Mesendoderm (in vitro differentiated cells): Measurements from ENCODE around the gene DMRT1. TPM values are rescaled to one million over a fixed set of nuclear protein-coding genes. Genes with fewer than 3 reads are reported as not detected.

ENCODE experiments used
- DNase-seq: peaks from one replicate; pipeline ENCODE4 v3.0.0; 2013
- H2AK5ac ChIP-seq: 2 replicates; pipeline ENCODE4 v1.6.1; 2013; ENCODE audit warnings: low read length, inconsistent platforms
- H2BK120ac ChIP-seq: 2 replicates; pipeline ENCODE4 v1.6.1; 2013; ENCODE audit warnings: low read depth, mild to moderate bottlenecking, low read length, moderate library complexity, mixed read lengths
- H2BK15ac ChIP-seq: replicated peaks from 2 replicates; pipeline ENCODE4 v1.6.1; 2013; ENCODE audit warnings: low read depth, mild to moderate bottlenecking, moderate library complexity
- H2BK5ac ChIP-seq: 2 replicates; pipeline ENCODE4 v1.6.1; 2013; ENCODE audit warnings: low read length, inconsistent platforms
- H3K18ac ChIP-seq: 2 replicates; pipeline ENCODE4 v1.6.1; 2013; ENCODE audit warnings: mild to moderate bottlenecking, low read length, mixed read lengths
- H3K23ac ChIP-seq: one replicate; pipeline ENCODE4 v1.6.1; 2013; ENCODE audit warnings: low read length
- H3K27ac ChIP-seq: 2 replicates; pipeline ENCODE4 v1.5.1; 2013; ENCODE audit warnings: low read depth, mild to moderate bottlenecking, inconsistent platforms, low read length, moderate library complexity
- H3K27me3 ChIP-seq: 2 replicates; pipeline ENCODE4 v1.6.1; 2013; ENCODE audit warnings: low read length, control low read depth, mild to moderate bottlenecking, inconsistent platforms; ENCODE audit not compliant: insufficient read depth, poor library complexity
- H3K36me3 ChIP-seq: 2 replicates; pipeline ENCODE4 v1.6.1; 2013; ENCODE audit warnings: low read length, inconsistent platforms; ENCODE audit not compliant: control insufficient read depth, insufficient read depth
- H3K4ac ChIP-seq: one replicate; pipeline ENCODE4 v1.6.1; 2013; ENCODE audit warnings: low read depth, mild to moderate bottlenecking, low read length, moderate library complexity
- H3K4me1 ChIP-seq: 2 replicates; pipeline ENCODE4 v1.6.1; 2013; ENCODE audit warnings: low read depth, low read length, inconsistent platforms; ENCODE audit not compliant: control insufficient read depth
- H3K4me2 ChIP-seq: 2 replicates; pipeline ENCODE4 v1.6.1; 2013; ENCODE audit warnings: low read length
- H3K4me3 ChIP-seq: 2 replicates; pipeline ENCODE4 v1.5.1; 2013; ENCODE audit warnings: mild to moderate bottlenecking, low read length
- H3K56ac ChIP-seq: one replicate; pipeline ENCODE4 v1.6.1; 2013; ENCODE audit warnings: low read length
- H3K79me1 ChIP-seq: 2 replicates; pipeline ENCODE4 v1.6.1; 2013; ENCODE audit warnings: low read length, inconsistent platforms
- H3K79me2 ChIP-seq: 2 replicates; pipeline ENCODE4 v1.6.1; 2013; ENCODE audit warnings: mild to moderate bottlenecking, low read length; ENCODE audit not compliant: control insufficient read depth, insufficient read depth
- H3K9ac ChIP-seq: 2 replicates; pipeline ENCODE4 v1.6.1; 2013; ENCODE audit warnings: low read length, inconsistent platforms
- H4K5ac ChIP-seq: one replicate; pipeline ENCODE4 v1.6.1; 2013; ENCODE audit warnings: low read length
- H4K8ac ChIP-seq: one replicate; pipeline ENCODE4 v1.6.1; 2013; ENCODE audit warnings: low read depth, mild to moderate bottlenecking, control low read depth, low read length, moderate library complexity
- WGBS: extraction: QIAGEN DNeasy Blood & Tissue Kit; methylation state at CpG from one replicate; pipeline ENCODE4 v1.1.7; 2013; ENCODE audit warnings: low lambda C conversion rate, missing lambda C conversion rate; ENCODE audit not compliant: insufficient coverage; ENCODE audit errors: extremely low coverage; 5-methylcytosine and 5-hydroxymethylcytosine counted together
- polyA plus RNA-seq, 2 experiments: library from polyadenylated mRNA; stranded (reverse); fragments of 200-250 nt; gene quantifications; one replicate each; pipeline ENCODE4 v1.2.3, GENCODE V29; 2013

Gene DMRT1
- 0.81 TPM for polyA plus RNA-seq (2013, experiment 1 of 2)
- 0.99 TPM for polyA plus RNA-seq (2013, experiment 2 of 2)

- Histone ChIP-seq H2BK5ac (no peak within 1 kb of the TSS), H2BK120ac (no peak within 1 kb of the TSS), H3K27me3 (peaks cover 27% of the 10 kb centered on the region), H3K23ac (no peak within 1 kb of the TSS), H2BK15ac (no peak within 1 kb of the TSS), H3K79me1 (no peaks in the 10 kb centered on the region), H3K4me2 (peak within 1 kb of the TSS; percentile 38), H4K8ac (no peak within 1 kb of the TSS), H3K27ac (no peak within 1 kb of the TSS), H3K9ac (no peak within 1 kb of the TSS), H3K56ac (no peak within 1 kb of the TSS), H3K79me2 (no peaks in the 10 kb centered on the region), H3K4ac (no peak within 1 kb of the TSS), H3K18ac (no peak within 1 kb of the TSS), H3K4me3 (no peak within 1 kb of the TSS), H4K5ac (no peak within 1 kb of the TSS), H2AK5ac (no peak within 1 kb of the TSS), H3K4me1 (no peaks in the 10 kb centered on the region), H3K36me3 (no peaks in the 10 kb centered on the region)
- WGBS, result no CpG with 5 or more reads among the region's 84 CpGs
- DNase-seq, result peak; percentile 51
Measured at GRCh38 chr9:841371-842209, at the start of gene DMRT1. DMRT1 (plus strand) TSS chr9:841697; CDS start chr9:841839, 142 bp downstream.

GRCh38 chr9:792331-793260 lies 48.9 kb upstream of the DMRT1 start:
- H3K4me3 ChIP-seq, result no peak overlapping the region
- no peak overlapping the region for H3K4me2 ChIP-seq
- no peak overlapping the region for H3K18ac ChIP-seq
- H2BK5ac ChIP-seq, result no peak overlapping the region
- DNase-seq, result no peak
- H3K4me1 ChIP-seq, result no peaks in the 10 kb centered on the region
- no CpG with 5 or more reads among the region's 15 CpGs for WGBS
- H3K9ac ChIP-seq, result no peak overlapping the region
- H3K79me1 ChIP-seq, result no peaks in the 10 kb centered on the region
- H4K8ac ChIP-seq, result no peak overlapping the region
- no peak overlapping the region for H3K23ac ChIP-seq
- H4K5ac ChIP-seq, result no peak overlapping the region
- H3K27ac ChIP-seq, result no peak overlapping the region
- no peaks in the 10 kb centered on the region for H3K36me3 ChIP-seq
- no peak overlapping the region for H2AK5ac ChIP-seq
- no peak overlapping the region for H3K4ac ChIP-seq
- H2BK120ac ChIP-seq, result no peak overlapping the region
- no peaks in the 10 kb centered on the region for H3K79me2 ChIP-seq
- no peak overlapping the region for H2BK15ac ChIP-seq
- H3K56ac ChIP-seq, result no peak overlapping the region
- H3K27me3 ChIP-seq, result no peaks in the 10 kb centered on the region

- Histone ChIP-seq H3K56ac (no peak overlapping the region), H3K79me2 (no peaks in the 10 kb centered on the region), H3K9ac (no peak overlapping the region), H3K36me3 (no peaks in the 10 kb centered on the region), H3K4me1 (no peaks in the 10 kb centered on the region), H3K27me3 (no peaks in the 10 kb centered on the region), H2BK15ac (no peak overlapping the region), H3K27ac (no peak overlapping the region), H3K4me2 (no peak overlapping the region), H3K23ac (no peak overlapping the region), H4K5ac (no peak overlapping the region), H2BK120ac (no peak overlapping the region), H3K4me3 (no peak overlapping the region), H2AK5ac (no peak overlapping the region), H3K79me1 (no peaks in the 10 kb centered on the region), H3K18ac (no peak overlapping the region), H4K8ac (no peak overlapping the region), H2BK5ac (no peak overlapping the region), H3K4ac (no peak overlapping the region)
- WGBS, result no CpG with 5 or more reads among the region's 2 CpGs
- no peak for DNase-seq
Measured at GRCh38 chr9:794386-794785, 47.1 kb upstream of the DMRT1 start.

- Histone ChIP-seq H3K27me3 (no peaks in the 10 kb centered on the region), H4K5ac (no peak overlapping the region), H3K4me1 (no peaks in the 10 kb centered on the region), H3K9ac (no peak overlapping the region), H3K4me2 (no peak overlapping the region), H3K36me3 (no peaks in the 10 kb centered on the region), H2BK120ac (no peak overlapping the region), H3K4me3 (no peak overlapping the region), H2BK15ac (no peak overlapping the region), H3K79me1 (no peaks in the 10 kb centered on the region), H3K56ac (no peak overlapping the region), H2BK5ac (no peak overlapping the region), H2AK5ac (no peak overlapping the region), H4K8ac (no peak overlapping the region), H3K27ac (no peak overlapping the region), H3K18ac (no peak overlapping the region), H3K79me2 (no peaks in the 10 kb centered on the region), H3K23ac (no peak overlapping the region), H3K4ac (no peak overlapping the region)
- no peak for DNase-seq
- WGBS, result no CpG with 5 or more reads among the region's 6 CpGs
Measured at GRCh38 chr9:795869-796268, 45.6 kb upstream of the DMRT1 start.

- H3K4me1 ChIP-seq, result no peaks in the 10 kb centered on the region
- H2AK5ac ChIP-seq, result no peak overlapping the region
- no peaks in the 10 kb centered on the region for H3K36me3 ChIP-seq
- no peak overlapping the region for H3K27ac ChIP-seq
- WGBS, result no CpG with 5 or more reads among the region's 9 CpGs
- no peak overlapping the region for H4K8ac ChIP-seq
- no peak overlapping the region for H3K56ac ChIP-seq
- DNase-seq, result no peak
- H3K18ac ChIP-seq, result no peak overlapping the region
- no peak overlapping the region for H4K5ac ChIP-seq
- H3K27me3 ChIP-seq, result no peaks in the 10 kb centered on the region
- H2BK15ac ChIP-seq, result no peak overlapping the region
- no peak overlapping the region for H3K4me2 ChIP-seq
- peak overlapping the region; percentile 5 for H2BK5ac ChIP-seq
- H3K79me1 ChIP-seq, result no peaks in the 10 kb centered on the region
- H3K4ac ChIP-seq, result no peak overlapping the region
- no peak overlapping the region for H3K9ac ChIP-seq
- H2BK120ac ChIP-seq, result no peak overlapping the region
- H3K23ac ChIP-seq, result no peak overlapping the region
- no peak overlapping the region for H3K4me3 ChIP-seq
- H3K79me2 ChIP-seq, result no peaks in the 10 kb centered on the region
Measured at GRCh38 chr9:800591-801150, 40.8 kb upstream of the DMRT1 start.
